RWPE2 (cell line): ENCODE measurements around the gene VASH1.

Source experiments
- ATAC-seq: fragments of 200-7000 bp; cut with Tn5 transposase; 3 replicates; pipeline ENCODE4 v1.9.1; 2021; ENCODE audit warnings: low read depth
- DNase-seq: peaks from one replicate; pipeline ENCODE4 v3.0.0-alpha.2; 2020; ENCODE audit warnings: low spot score
- H3K27ac ChIP-seq: fragments of 450-650 bp; 2 replicates; pipeline ENCODE4 v1.5.1; 2017; ENCODE audit warnings: mild to moderate bottlenecking; ENCODE audit not compliant: poor library complexity, severe bottlenecking
- H3K27me3 ChIP-seq: fragments of 250-450 bp; sonication (Bioruptor Pico); 2 replicates; pipeline ENCODE4 v1.5.1; 2021; ENCODE audit warnings: mild to moderate bottlenecking, moderate library complexity; ENCODE audit not compliant: insufficient read depth, poor library complexity, severe bottlenecking
- H3K36me3 ChIP-seq: fragments of 250-450 bp; sonication (Bioruptor Pico); 2 replicates; pipeline ENCODE4 v1.5.1; 2020; ENCODE audit warnings: low read depth, mild to moderate bottlenecking, moderate library complexity
- H3K4me1 ChIP-seq: fragments of 250-450 bp; sonication (Bioruptor Pico); 2 replicates; pipeline ENCODE4 v1.5.1; 2021; ENCODE audit warnings: mild to moderate bottlenecking, moderate library complexity; ENCODE audit not compliant: insufficient read depth, poor library complexity, severe bottlenecking
- H3K4me3 ChIP-seq: fragments of 250-450 bp; sonication (Bioruptor Pico); 2 replicates; pipeline ENCODE4 v1.5.1; 2021; ENCODE audit warnings: mild to moderate bottlenecking, moderate library complexity; ENCODE audit not compliant: severe bottlenecking
- H3K9me3 ChIP-seq: fragments of 250-450 bp; sonication (Bioruptor Pico); 2 replicates; pipeline ENCODE4 v1.5.1; 2021; ENCODE audit warnings: mild to moderate bottlenecking, moderate library complexity; ENCODE audit not compliant: severe bottlenecking
- CTCF ChIP-seq: fragments of 450-650 bp; IDR thresholded peaks from one replicate; pipeline ENCODE4 v1.5.1; 2017; ENCODE audit warnings: mild to moderate bottlenecking, moderate library complexity; ENCODE audit not compliant: poor library complexity, severe bottlenecking

Gene VASH1

GRCh38 chr14:76778546-76779215 is 17.4 kb downstream of the VASH1 start:
- TF ChIP-seq CTCF = no peak
- Histone ChIP-seq H3K27ac (no peak overlapping the region), H3K36me3 (no peaks in the 10 kb centered on the region; the same call in 1 of the 2 replicates), H3K27me3 (no peaks in the 10 kb centered on the region), H3K9me3 (no peaks in the 10 kb centered on the region), H3K4me3 (no peak overlapping the region), H3K4me1 (peaks cover 8% of the 10 kb centered on the region)
- no peak for DNase-seq
- no peak for ATAC-seq

GRCh38 chr14:76779221-76780057 is 18.2 kb downstream of the VASH1 start:
- no peak for DNase-seq
- peaks cover 6% of the 10 kb centered on the region for H3K4me1 ChIP-seq
- H3K4me3 ChIP-seq = no peak overlapping the region
- H3K27me3 ChIP-seq = no peaks in the 10 kb centered on the region
- no peaks in the 10 kb centered on the region; the same call in 1 of the 2 replicates for H3K36me3 ChIP-seq
- no peaks in the 10 kb centered on the region for H3K9me3 ChIP-seq
- no peak overlapping the region for H3K27ac ChIP-seq
- no peak for ATAC-seq
- TF ChIP-seq CTCF = no peak

GRCh38 chr14:76780058-76780345 is 18.7 kb downstream of the VASH1 start:
- no peak for TF ChIP-seq CTCF
- no peak overlapping the region for H3K27ac ChIP-seq
- H3K36me3 ChIP-seq = peaks cover under 1% of the 10 kb centered on the region; the same call in 1 of the 2 replicates

GRCh38 chr14:76780360-76780759 is 19.1 kb downstream of the VASH1 start:
- Histone ChIP-seq H3K36me3 (peaks cover 3% of the 10 kb centered on the region; the same call in 1 of the 2 replicates), H3K9me3 (no peaks in the 10 kb centered on the region), H3K4me3 (no peak overlapping the region), H3K27ac (no peak overlapping the region), H3K27me3 (no peaks in the 10 kb centered on the region), H3K4me1 (peaks cover 6% of the 10 kb centered on the region)
- TF ChIP-seq CTCF = no peak
- DNase-seq = no peak
- ATAC-seq = no peak

More at GRCh38 chr14:76780058-76780345, 18.7 kb downstream of the VASH1 start:
- no peaks in the 10 kb centered on the region for H3K27me3 ChIP-seq
- peaks cover 6% of the 10 kb centered on the region for H3K4me1 ChIP-seq
- no peak for DNase-seq
- H3K9me3 ChIP-seq = no peaks in the 10 kb centered on the region
- no peak overlapping the region for H3K4me3 ChIP-seq
- no peak for ATAC-seq
